Activated CD4-positive, alpha-beta T cell treated with anti-CD3 and anti-CD28 coated beads for 48 hours (primary cell): ENCODE results near the gene RASGEF1B.

Experiments used
- DNase-seq: peaks from one replicate; pipeline ENCODE4 v3.0.0-alpha.2; 2020

Gene RASGEF1B

DNA sequence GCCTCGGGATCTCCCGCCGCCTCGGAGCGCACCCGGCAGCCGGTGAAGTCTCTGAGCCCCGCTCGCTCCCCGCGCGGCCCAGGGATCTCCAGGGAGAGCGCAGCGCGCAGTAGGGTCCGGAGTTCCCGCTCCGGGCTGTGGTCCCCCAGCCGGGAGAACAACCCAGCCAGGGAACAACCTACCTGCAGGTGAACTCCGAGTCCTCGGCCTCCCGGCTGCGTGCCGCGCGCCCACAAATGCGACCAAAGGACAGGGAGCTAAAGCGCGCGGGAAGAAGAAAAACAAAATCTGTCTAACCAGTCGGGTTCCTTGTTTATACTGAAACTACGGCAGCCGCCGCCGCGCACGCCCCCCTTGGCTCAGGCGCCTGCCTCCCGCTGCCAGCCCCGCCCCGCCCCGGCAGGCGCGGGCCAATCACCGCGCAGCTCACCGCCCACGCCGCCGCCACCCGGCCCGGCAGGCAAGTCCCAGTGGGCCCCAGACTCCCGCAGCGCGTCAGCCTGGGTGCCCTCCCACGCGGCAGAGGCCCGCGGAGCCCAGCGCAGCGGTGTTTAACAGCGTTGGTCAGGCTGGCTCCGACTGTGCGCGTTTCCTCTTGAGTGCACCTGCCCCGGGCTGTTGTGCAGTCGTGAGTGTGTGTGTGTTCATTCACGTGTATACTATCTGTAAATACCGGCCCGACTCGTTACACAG lies at the start of gene RASGEF1B:
Gene RASGEF1B (minus strand): TSS at position 320 of the 693 bp plus-strand sequence. CDS start 12,399 bp downstream, outside the sequence.
- DNase-seq, result peak; percentile 94

GRCh38 chr4:81519856-81520255 lies 48.1 kb upstream of the RASGEF1B start:
- no peak for DNase-seq

DNA sequence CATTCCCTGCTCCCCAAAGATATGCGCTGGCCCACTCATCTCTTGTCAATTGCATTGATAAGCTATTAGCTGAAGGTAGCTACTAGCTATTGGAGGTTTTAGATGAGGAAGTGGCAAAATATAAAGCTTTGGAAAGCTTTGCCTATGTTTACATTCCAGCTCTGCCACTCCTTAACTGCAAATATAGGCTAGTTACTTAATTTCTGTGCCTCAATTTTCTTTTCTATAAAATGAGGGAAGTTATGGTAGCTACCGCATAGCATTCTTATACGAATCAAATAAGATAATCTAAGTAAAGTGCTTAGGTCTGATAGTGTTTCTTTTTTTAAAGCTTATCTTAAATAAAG lies 47.7 kb upstream of the RASGEF1B start:
- no peak for DNase-seq

- no peak for DNase-seq
Observed at GRCh38 chr4:81518762-81519426, 47.2 kb upstream of the RASGEF1B start.

DNA sequence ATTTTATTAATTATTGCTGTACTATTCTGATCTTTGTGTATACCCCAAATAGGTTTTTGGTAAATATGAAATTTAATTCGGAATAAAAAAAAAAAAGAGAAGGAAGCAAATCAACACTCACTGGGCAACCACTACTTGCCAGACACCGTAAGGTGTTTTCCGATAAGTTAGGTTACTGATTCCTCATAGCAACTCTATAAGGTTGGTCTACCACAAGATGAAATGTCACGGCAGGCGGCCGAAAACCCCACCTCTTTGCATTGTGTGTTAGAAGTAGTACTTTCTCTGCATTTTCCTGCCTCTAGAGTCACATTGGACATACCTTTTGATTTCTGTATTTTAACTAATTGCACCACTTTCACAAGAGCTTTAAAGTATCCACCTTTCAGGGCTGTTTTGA lies 44.5 kb upstream of the RASGEF1B start:
- no peak for DNase-seq

DNA sequence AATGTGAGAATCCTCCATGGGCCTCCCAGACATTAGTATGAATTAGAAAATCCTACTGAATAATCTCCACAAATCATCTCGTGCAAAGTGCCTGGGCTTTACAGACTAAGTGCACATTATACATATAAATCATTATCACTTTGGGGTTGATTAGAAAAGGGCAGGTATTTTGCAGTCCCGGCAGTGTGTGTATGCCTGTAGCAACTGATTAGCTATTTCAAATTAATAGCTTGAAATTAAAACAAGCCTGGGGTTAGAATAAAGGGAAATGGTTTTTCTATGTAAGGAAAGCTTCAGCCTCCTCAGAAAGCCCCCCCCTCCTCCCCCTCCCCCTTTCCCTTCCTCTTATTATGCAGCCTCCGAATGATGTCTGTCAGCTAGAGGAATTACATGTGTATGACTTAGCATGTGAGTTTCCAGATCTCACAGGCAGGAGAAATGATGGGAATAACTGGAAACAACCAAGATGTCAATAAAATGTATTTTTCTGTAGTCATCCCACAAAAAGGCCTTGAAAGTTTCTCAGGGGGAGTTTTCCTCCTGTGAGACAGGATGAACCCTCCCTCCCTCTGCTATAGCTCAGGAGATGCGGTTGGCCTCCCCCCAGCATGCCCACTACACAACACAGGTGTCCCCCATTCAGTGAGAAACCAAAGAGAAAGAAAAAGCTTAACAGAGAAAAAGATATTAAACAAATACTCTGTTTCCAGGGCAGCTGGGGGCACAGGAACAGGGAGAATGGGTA lies 41.2 kb upstream of the RASGEF1B start:
- no peak for DNase-seq

DNA sequence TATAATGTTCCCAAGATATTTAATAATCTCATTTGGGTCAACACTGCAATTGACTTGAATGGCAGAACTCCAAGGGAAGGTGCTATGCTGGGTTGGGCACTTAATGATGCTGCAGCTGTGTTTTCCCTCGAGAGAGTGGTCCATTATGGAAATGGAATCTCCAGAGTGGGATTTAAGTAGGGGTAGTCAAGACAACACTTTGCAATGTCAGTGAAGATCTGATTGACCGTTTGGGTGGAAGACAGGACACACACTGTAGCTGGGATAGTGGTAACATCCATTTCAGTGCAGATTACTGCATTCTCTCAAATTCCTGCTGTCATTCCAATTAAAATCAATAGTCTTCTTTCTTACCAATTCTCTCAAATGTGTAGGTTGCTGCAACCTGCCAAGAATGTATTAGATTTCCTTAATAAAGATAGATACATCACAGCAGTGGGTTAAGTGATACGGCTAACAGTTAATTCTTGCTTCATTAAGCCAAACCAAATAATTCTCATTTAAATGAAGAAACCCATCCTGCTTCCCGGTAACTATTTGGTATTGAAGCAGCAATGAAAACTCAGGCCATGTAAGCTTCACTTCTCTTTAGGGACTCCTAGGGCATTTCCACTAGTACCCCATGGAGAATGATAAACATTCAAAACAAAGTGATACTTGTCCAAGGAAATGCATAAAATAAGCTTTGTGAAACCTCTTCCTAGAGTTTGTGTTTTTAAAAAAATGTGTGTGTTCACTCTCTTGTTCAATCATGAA lies 40.5 kb upstream of the RASGEF1B start:
- DNase-seq, result no peak

DNA sequence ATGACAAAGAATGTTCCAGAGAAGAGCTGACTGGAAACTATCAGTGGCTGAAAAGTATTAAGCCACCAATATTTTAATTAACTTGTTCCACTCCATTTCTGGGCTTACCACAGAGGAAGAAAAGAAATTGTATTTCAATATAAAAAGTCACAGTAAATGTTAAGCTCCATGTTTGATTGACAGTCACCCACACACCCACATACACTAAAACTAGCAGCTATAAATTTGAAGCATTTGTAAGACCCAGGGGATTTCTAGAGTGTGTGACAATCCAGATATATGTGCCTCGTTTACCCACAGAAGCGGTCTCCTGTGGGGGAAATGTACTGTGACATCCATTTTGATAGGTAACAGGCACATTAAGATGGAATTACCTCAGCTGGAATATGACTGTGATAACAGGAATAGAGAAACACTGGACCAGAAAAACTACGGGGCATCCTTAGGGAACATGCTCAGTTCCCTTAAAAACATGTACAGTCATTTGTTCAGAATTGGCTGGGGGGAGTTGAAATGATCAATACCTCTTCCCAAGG lies 39.0 kb upstream of the RASGEF1B start:
- DNase-seq, result no peak

GRCh38 chr4:81509822-81510221 lies 38.1 kb upstream of the RASGEF1B start:
- DNase-seq, result no peak

DNA sequence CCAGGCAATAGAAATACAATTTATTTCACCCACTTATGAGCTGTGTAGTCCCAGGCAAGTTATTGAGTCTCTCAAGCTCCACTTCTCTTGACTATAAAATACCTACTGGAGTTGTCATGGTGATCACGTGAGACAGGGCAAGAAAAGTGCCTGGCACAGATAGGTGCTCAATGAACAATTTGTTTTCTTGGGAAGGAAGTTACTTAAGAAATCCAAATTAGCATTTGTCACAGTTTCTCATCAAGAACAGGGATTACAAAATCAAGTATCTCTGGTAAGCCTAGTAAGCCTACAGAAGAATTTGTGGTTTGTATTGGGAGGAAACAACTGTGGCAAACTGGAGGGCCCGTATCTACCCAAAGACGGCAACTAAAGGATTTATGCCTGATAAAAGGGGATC lies 37.5 kb upstream of the RASGEF1B start:
- no peak for DNase-seq

- no peak for DNase-seq
Observed at GRCh38 chr4:81508411-81509185, 36.9 kb upstream of the RASGEF1B start.

GRCh38 chr4:81507530-81507929 lies 35.8 kb upstream of the RASGEF1B start:
- DNase-seq, result no peak

- no peak for DNase-seq
Observed at GRCh38 chr4:81506731-81507130, 35.0 kb upstream of the RASGEF1B start.

DNA sequence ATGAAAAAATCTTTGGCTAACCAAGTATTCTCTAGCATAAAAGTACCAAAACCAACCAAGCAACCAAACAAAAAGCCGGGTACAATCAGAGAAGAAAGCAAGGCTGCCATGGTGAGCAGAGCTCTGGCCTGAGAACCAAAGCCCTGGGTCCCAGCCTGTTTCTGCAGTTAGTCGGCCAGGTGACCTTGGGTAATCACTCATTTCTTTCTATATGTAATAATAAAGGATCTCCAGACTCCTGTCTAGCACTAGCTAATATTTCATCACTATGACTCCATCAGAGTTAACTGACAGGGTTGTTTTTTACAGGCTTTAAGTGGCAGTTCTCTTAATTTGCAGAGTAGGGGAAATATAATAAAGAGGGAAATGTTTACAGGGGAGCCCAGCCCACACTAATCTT lies 34.0 kb upstream of the RASGEF1B start:
- no peak for DNase-seq

GRCh38 chr4:81505004-81505598 lies 33.4 kb upstream of the RASGEF1B start:
- DNase-seq, result peak; percentile 78

- peak; percentile 9 for DNase-seq
Observed at GRCh38 chr4:81504112-81505003, 32.7 kb upstream of the RASGEF1B start.

- DNase-seq, result no peak
Observed at GRCh38 chr4:81503586-81503985, 31.9 kb upstream of the RASGEF1B start.

- no peak for DNase-seq
Observed at GRCh38 chr4:81502564-81502963, 30.9 kb upstream of the RASGEF1B start.

- DNase-seq, result no peak
Observed at GRCh38 chr4:81499840-81500239, 28.1 kb upstream of the RASGEF1B start.

DNA sequence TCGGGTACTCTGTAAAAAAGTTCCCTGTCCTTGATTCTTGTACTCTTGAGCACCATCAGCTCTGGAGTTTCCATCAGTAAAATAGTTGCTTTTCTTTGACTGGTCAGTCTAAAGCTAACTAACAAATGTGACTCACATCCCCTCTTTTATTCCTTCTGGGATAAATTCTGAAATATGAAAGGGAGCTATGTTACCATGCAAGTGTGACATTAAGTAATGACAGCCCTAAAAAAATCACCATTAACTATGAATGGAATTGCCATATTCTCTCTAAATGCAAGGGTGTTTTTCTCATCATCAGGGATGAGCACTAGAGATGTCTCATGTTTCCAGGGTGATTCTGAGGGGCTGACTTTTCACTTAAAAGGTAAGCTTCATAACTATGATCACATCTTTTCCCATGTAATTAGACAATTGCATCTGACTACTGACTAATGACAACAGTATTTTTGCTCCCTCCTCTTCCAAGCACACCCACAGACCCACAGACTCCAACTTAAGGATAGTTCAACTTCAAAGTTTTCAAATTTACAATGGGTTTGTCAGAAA lies 26.9 kb upstream of the RASGEF1B start:
- DNase-seq, result no peak
